ENCODE data around the gene PFKFB4. TPM values are rescaled to one million over a fixed set of nuclear protein-coding genes. Genes with fewer than 3 reads are reported as not detected.

PFKFB4 gene
- total RNA-seq, 1 donor from 2014 or later, result 39.7 TPM

GRCh38 chr3:48507256-48508061, 49.1 kb downstream of the PFKFB4 start:
- peak; percentile 48 for DNase-seq (ENCODE audit: low spot score, unreplicated experiment)
- H3K9me3 Mint-ChIP-seq (ENCODE audit: low read depth), result no peaks in the 10 kb centered on the region
- peak overlapping the region; percentile 84 for H3K27ac Mint-ChIP-seq
- H3K4me1 Mint-ChIP-seq (ENCODE audit: low read depth), result peaks cover 19% of the 10 kb centered on the region
- peak overlapping the region; percentile 37 for H3K4me3 Mint-ChIP-seq (ENCODE audit: low read depth)
- TF ChIP-seq CTCF (IDR thresholded peaks at IDR 0.05; ENCODE audit: unreplicated experiment), result peak; percentile 59
- no peaks in the 10 kb centered on the region for H3K36me3 Mint-ChIP-seq (ENCODE audit: insufficient read depth)
- H3K27me3 Mint-ChIP-seq, result no peaks in the 10 kb centered on the region

GRCh38 chr3:48505968-48506504, 50.6 kb downstream of the PFKFB4 start:
- no peak overlapping the region for H3K27ac Mint-ChIP-seq
- H3K36me3 Mint-ChIP-seq (ENCODE audit: insufficient read depth), result no peaks in the 10 kb centered on the region
- H3K4me3 Mint-ChIP-seq (ENCODE audit: low read depth), result peak overlapping the region; percentile 55
- no peaks in the 10 kb centered on the region for H3K27me3 Mint-ChIP-seq
- DNase-seq (ENCODE audit: low spot score, unreplicated experiment), result no peak
- H3K9me3 Mint-ChIP-seq (ENCODE audit: low read depth), result no peaks in the 10 kb centered on the region
- TF ChIP-seq CTCF (IDR thresholded peaks at IDR 0.05; ENCODE audit: unreplicated experiment), result no peak
- H3K4me1 Mint-ChIP-seq (ENCODE audit: low read depth), result peaks cover 19% of the 10 kb centered on the region

GRCh38 chr3:48505146-48505545, 51.5 kb downstream of the PFKFB4 start:
- no peak for DNase-seq (ENCODE audit: low spot score, unreplicated experiment)
- Mint-ChIP-seq H3K36me3 (ENCODE audit: insufficient read depth) (no peaks in the 10 kb centered on the region), H3K4me3 (ENCODE audit: low read depth) (peak overlapping the region; percentile 79), H3K9me3 (ENCODE audit: low read depth) (no peaks in the 10 kb centered on the region), H3K4me1 (ENCODE audit: low read depth) (peaks cover 19% of the 10 kb centered on the region), H3K27ac (no peak overlapping the region), H3K27me3 (no peaks in the 10 kb centered on the region)
- TF ChIP-seq CTCF (IDR thresholded peaks at IDR 0.05; ENCODE audit: unreplicated experiment), result no peak

- no peaks in the 10 kb centered on the region for H3K36me3 Mint-ChIP-seq (ENCODE audit: insufficient read depth)
- H3K9me3 Mint-ChIP-seq (ENCODE audit: low read depth), result no peaks in the 10 kb centered on the region
- DNase-seq (ENCODE audit: low spot score, unreplicated experiment), result peak; percentile 37
- H3K27ac Mint-ChIP-seq, result peak within 1 kb of the TSS; percentile 84
- H3K4me1 Mint-ChIP-seq (ENCODE audit: low read depth), result peaks cover 19% of the 10 kb centered on the region
- no peak for TF ChIP-seq CTCF (IDR thresholded peaks at IDR 0.05; ENCODE audit: unreplicated experiment)
- H3K27me3 Mint-ChIP-seq, result no peaks in the 10 kb centered on the region
- peak within 1 kb of the TSS; percentile 79 for H3K4me3 Mint-ChIP-seq (ENCODE audit: low read depth)
These were observed 52.3 kb downstream of the PFKFB4 start, which contains the start of gene SHISA5 for GRCh38 chr3:48504051-48504946. SHISA5 (minus strand) TSS chr3:48504174; CDS start chr3:48504094, 80 bp downstream.

Measured in progenitor cell of endocrine pancreas (in vitro differentiated cells).